ENCODE results near the gene NPIPB8.
"Not testable (repeated sequence)": the region's sequence is repeated elsewhere in the genome, so short reads cannot be mapped to it uniquely, and the experiment has no call there.

The NPIPB8 gene

GRCh38 chr16:28637765-28638164 is at the start of gene NPIPB8:
NPIPB8 (plus strand) TSS chr16:28638065; CDS start chr16:28638361, 296 bp downstream.
- DNase-seq (ENCODE audit: low read depth): not testable (repeated sequence)

GRCh38 chr16:28589069-28589468 is 48.8 kb upstream of the NPIPB8 start:
- DNase-seq (ENCODE audit: low read depth): no peak

- no peak for DNase-seq (ENCODE audit: low read depth)
Measured at GRCh38 chr16:28589930-28590329, 47.9 kb upstream of the NPIPB8 start.

GRCh38 chr16:28590384-28591340 is 47.2 kb upstream of the NPIPB8 start:
- no peak for DNase-seq (ENCODE audit: low read depth)

GRCh38 chr16:28591355-28591754 is 46.5 kb upstream of the NPIPB8 start:
- no peak for DNase-seq (ENCODE audit: low read depth)

- DNase-seq (ENCODE audit: low read depth): no peak
Measured at GRCh38 chr16:28592511-28592910, 45.4 kb upstream of the NPIPB8 start.

- no peak for DNase-seq (ENCODE audit: low read depth)
Measured at GRCh38 chr16:28592979-28593553, 44.8 kb upstream of the NPIPB8 start.

GRCh38 chr16:28595451-28595850 is 42.4 kb upstream of the NPIPB8 start:
- not testable (repeated sequence) for DNase-seq (ENCODE audit: low read depth)

- no peak for DNase-seq (ENCODE audit: low read depth)
Measured at GRCh38 chr16:28596115-28596630, 41.7 kb upstream of the NPIPB8 start.

- DNase-seq (ENCODE audit: low read depth): no peak
Measured at GRCh38 chr16:28596840-28597691, 40.8 kb upstream of the NPIPB8 start, which contains the start of gene SULT1A2. SULT1A2 (minus strand) TSS chr16:28597050; CDS start chr16:28595930, 1,120 bp downstream.

GRCh38 chr16:28597692-28598261 is 40.1 kb upstream of the NPIPB8 start:
- DNase-seq (ENCODE audit: low read depth): no peak

GRCh38 chr16:28599377-28600285 is 38.2 kb upstream of the NPIPB8 start:
- not testable (repeated sequence) for DNase-seq (ENCODE audit: low read depth)

GRCh38 chr16:28600965-28601364 is 36.9 kb upstream of the NPIPB8 start:
- not testable (repeated sequence) for DNase-seq (ENCODE audit: low read depth)

- DNase-seq (ENCODE audit: low read depth): not testable (repeated sequence)
Measured at GRCh38 chr16:28601589-28601988, 36.3 kb upstream of the NPIPB8 start.

- DNase-seq (ENCODE audit: low read depth): not testable (repeated sequence)
Measured at GRCh38 chr16:28602062-28602461, 35.8 kb upstream of the NPIPB8 start.

- DNase-seq (ENCODE audit: low read depth): no peak
Measured at GRCh38 chr16:28602529-28602928, 35.3 kb upstream of the NPIPB8 start.

GRCh38 chr16:28603381-28604185 is 34.3 kb upstream of the NPIPB8 start:
- DNase-seq (ENCODE audit: low read depth): no peak

- no peak for DNase-seq (ENCODE audit: low read depth)
Measured at GRCh38 chr16:28604186-28604565, 33.7 kb upstream of the NPIPB8 start.

- DNase-seq (ENCODE audit: low read depth): no peak
Measured at GRCh38 chr16:28606291-28607115, 31.4 kb upstream of the NPIPB8 start.

All from GM04503 (cell line).